SKM-1 treated with dmso at 0.1 percent for 144 hours (cell line): ENCODE data around the gene CLNK.

ENCODE experiments used
- DNase-seq: peaks from one replicate; lab custom pipeline; 2025; ENCODE audit not compliant: unreplicated experiment; lab: John Stamatoyannopoulos, UW

Gene CLNK

DNA sequence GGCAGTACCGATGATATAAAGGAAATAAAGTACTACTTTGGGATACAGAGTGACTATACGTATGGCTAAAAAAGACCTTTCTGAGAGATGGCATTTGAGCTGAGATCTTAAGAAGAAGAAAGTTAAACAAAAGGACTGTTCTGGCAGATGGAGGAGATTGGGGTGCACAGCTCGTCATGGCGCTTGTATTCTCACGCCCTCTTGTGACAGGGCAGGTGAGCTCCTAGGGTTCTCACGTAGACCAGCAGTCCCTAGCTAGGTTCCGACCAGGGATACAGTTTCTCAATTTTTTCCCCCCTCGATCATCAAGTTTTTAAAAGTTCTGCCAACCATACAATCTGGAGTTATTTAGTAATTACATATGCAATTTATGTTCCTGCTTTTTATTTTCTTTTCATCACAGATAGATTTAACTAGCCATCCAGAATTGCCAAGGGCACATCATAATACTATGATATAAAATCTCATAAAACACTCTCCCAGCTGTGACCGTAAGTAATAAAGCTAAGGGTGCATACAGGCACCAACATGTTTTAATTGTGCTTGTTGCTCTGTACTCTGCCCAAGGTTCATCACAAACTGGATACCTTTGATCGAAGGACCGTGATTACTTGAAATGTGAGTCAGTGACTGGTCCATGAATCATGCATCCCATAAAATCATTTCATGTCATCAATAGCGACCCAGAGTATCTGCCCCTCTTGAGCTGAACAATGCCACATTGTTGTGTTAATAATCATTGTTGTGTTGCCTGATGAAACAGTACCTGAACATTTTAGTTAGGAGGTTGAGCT, 157.9 kb downstream of the CLNK start:
- DNase-seq: no peak

DNA sequence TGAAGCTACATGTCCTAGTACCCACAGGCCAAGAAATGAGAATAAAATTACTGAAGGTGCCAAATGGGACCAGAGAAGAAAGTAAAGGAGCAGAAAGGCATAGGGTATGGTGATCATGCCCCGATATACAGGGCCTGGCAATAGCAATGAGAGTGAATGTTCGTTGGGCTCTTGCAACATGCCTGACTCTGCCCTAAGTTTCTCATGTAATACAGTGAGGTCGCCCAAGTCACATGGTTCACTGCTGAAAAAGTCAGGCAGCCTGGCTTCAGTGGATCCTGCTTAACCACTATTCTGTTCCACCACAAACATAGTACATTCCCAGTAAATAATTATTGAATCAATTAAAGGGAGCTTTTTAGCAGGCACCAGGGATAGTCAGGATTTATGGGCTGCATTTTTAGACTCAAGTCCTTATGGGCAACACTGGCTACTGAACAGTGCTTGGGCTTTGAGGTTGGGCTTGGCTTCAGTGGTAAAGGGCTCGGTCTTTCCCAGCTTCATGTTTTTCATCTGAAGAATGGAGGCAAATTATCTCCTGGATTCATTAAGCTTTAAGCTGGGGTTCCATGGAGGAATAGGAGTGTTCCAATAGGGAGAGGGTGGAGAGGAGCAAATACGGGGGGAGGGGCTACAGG, 160.3 kb downstream of the CLNK start:
- DNase-seq: no peak

DNA sequence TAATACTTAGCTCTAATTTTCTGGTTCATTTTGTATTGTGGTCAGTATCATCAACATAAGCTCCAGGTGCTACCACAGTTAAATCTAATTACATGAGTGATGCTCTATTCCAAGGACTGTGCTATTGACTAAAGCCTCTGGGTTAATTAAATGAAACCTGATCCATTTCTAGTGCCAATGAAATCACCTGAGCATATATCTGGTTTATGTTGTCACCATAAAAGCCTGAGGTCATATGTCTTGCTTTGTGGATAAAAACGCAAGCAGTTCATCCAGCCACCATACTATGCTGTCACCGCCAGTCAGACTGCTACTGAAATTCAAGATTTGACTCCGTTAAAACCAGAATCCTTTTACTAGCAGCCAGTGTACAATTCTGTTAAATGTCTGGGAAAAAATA, 163.1 kb downstream of the CLNK start:
- DNase-seq: no peak

DNA sequence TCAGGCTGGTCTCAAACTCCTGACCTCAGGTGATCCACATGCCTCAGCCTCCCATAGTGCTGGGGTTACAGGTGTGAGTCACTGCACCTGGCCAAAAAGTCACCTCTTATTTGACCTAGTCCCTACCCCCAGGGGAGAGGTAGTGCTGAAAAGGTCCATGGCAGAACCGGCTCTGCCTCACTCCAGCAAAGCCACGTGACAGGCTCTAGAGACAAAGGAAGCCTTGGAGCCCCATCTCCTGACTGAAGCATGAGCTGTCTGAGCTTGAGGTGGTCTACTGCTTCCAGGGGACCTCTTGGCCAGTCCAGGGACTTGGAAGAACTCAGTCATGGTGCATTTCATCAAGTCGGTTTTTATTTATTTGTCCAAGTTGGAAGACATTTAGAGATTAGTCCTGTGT, 174.8 kb downstream of the CLNK start:
- no peak for DNase-seq

DNA sequence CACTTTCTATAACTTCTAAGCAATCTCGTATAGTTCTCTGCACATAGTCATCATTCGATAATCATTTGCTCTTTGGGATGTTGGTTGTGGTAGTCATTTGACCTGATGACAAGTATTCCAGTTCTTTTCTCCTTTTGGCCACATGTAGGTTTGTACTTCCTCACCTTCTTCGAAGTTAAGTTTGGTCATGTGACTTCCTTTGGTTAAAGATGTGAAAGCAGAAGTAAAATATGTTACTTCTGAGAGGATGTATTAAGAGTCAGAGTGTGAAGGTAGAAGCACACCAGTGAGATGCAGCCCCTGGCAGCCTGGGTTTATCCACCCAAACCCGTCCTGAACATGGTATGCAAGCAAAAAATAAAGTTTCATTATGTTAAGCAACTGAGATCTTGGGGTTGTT, 178.5 kb downstream of the CLNK start:
- DNase-seq: peak; percentile 49

DNA sequence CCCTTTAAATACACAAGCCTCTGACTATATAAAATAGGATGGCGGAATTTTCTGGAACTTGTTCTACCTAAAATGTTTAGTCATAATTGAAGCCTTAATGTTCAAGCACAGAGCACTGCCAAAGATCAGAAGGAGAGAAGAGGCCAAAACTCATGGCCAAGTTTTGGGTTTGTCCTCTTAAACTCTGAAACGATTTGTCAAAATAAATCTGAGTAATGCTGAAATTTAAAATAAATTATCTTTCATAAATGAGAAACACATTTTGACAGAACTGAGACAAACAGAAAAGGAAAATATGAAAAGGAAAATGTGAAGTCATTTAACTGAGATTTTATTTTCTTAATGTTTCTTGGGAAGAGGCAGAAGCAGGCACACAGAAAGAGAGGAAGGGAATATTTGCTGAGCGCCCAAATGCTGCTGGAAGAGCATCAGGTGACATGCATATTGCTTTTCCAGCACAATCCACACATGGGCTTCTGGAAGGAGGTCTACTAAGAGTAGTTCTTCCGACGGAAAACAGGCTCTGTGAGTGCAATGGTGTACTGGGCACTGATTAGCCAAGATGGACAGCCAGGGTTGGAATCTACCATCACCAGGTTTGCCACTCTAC, 179.9 kb downstream of the CLNK start:
- DNase-seq: no peak

DNA sequence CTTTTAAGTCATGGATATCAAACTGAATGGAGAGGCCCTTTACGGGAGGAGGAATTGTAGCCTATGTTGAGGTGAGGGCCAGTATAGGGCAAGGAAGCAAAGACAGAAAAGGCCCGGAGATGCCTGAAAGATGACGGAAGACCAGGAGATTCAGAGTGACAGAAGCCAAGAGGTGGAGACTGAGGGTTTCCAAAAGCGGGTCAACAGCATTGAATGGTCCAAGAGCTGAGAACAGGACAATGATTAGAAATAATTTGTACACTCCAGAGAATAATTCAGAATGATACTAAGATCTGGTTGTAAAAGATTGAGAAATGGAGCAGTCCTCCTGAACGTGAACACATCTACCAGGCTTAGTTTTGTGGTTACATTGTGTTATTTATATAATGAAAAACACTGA, 181.9 kb downstream of the CLNK start:
- no peak for DNase-seq

DNA sequence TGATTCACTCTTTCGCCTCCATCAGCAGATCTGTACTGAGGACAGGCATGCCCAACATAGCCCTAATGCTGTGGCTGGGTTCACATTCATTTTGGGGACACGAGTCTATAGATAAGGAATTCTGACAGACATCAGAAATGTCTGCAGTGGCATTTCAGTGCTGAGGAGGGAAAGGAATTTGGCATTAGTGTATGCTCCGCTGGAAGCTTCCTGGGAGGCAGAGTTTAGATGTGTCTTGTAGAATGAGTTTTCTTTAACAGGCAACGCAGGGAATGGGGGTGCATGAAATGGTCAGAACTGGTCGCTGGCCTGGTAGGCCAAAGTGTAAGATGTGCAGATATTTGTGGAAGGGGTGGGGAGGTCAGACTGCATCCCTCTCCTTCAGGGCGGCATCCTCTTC, 183.8 kb downstream of the CLNK start:
- DNase-seq: no peak

DNA sequence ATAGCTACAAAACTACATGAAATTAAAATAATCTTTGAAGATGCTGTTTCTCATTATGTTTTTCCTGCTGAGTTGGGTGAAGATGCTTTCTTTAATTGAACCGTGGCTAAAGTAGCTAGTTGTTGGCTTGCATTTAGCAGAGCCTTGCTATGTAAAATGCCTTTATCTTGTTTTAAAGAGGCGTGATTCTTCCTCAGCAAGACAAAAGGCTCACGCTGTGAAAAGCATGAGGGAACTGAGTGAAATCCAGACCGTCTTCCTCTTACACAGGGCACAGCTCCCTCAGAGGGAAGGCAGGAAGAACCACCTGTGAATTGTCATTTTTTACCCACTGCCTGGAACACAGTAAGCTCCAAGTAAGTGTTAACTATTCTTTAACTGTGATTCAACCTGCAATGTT, 188.4 kb downstream of the CLNK start:
- no peak for DNase-seq

DNA sequence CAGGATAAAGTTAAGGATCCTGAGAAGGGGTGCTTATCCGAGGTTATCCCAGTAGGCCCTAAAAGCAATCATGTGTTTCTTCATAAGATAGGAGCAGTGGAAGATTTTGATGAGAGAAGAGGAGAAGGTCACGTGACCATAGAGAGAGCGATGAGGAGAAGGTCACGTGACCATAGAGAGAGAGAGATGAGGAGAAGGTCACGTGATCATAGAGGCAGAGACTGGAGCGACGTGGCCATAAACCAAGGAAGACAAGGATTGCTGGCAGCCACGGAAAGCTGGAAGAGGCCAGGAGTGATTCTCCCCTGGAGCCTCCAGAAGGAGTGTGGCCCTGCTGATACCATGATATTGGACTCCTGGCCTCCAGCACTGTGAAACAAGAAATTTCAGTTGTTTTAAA, 188.9 kb downstream of the CLNK start:
- DNase-seq: no peak

DNA sequence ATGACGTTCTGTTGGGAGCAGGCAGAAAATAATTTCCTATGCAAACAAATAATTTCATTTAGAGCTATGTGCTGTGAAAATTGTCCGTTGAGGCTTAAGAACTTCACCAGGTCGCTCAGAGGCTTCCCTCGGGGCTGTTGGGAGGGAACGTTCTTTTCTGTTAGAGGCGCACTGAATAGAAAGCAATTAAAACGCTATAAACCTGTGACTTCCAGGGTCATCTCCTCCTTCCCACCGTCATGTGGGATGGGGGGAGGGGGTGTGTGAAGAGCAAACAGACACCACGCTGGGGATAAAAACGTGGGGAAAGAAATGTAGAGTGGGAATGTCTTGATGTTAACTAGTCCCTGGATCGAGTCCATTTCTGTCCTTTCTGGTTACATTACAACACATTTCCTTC, 192.1 kb downstream of the CLNK start:
- DNase-seq: no peak

DNA sequence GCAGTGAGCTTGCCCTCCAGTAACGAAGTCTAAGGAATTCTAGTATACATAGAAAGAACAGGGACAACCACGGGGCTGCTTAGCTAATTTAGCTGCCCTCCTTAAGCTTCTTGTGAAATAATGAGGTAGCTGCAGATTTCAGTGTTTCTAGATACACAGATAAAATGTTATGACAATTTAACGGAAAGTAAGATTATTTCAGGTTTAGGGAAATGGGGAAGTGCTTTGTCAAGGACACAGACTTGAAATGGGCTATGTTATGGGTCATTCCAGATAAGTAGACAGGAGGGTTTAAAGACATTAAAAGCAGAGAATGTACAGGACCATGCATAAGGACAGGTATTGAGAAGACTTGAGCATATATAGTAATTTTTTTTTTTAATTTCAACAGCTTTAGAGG, 193.2 kb downstream of the CLNK start:
- no peak for DNase-seq

DNA sequence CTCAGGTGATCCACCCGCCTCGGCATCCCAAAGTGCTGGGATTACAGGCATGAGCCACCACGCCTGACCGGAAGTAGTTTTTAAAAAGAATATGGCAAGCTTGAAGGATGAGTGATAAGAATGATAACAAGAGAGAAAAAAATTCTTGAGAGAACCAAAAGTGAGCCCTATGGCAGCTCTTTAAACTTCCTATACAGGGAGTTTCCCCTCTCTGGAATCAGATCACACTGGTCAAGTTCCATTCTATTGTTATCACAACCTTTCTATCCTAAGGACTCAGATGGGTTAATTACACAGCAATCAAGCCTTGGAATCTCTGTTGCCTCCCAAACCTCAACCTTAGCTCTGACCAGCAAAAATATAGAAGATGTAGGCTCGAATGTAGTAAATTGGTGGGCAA, 193.6 kb downstream of the CLNK start:
- DNase-seq: no peak

DNA sequence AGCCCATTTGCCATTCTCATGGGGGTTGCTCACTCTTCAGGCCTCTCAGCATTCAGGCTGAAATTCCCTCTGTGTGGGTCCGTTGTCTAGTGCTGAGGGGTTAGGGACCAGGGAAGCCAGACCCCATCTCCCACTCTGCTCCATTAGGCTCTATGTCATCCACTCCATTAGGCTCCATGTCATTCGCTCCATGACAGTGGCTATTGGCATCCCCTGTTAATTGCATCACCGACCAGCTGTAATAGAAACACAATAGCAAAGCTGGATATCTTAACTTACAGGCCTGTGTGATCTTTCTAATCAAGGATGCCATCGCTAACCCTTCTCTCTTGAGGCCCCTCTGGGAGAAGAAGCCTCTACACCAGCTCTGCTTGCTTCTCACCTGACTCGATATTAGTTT, 201.7 kb downstream of the CLNK start:
- DNase-seq: no peak

DNA sequence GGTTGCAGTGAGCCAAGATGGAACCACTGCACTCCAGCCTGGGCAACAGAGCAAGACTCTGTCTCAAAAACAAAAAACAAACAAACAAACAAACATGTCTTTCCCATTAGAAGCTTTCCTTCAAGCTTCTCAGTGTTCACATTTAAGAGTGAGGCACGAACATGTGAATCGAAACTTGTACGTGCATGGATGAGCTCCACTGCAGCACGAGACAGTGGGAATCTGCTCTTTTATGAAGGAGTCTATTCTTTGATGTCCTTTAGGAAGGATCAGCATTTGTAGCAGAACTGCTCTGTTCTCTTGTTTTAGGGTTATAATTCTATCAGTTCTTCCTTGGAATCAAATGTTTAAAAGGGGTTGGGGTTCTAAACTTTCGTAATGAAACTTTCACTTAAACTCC, 204.0 kb downstream of the CLNK start:
- no peak for DNase-seq

DNA sequence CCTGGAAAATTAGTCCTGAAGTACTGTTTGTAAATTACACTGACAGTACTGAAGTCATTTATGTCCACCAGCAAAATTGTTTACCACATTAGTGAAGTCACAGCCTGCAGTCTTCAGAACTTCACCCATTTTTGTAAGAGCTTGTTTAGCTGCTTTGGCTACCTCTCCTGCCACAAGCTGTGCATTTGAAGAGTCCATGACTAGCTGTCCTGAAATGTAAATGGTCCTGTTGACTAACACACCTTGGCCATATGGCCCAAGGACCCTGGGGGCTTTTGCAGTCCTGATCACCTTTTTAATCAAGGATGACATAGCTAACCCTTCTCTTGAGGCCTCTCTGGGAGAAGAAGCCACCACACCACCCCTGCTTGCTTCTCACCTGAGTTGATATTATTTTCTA, 205.9 kb downstream of the CLNK start:
- DNase-seq: no peak

DNA sequence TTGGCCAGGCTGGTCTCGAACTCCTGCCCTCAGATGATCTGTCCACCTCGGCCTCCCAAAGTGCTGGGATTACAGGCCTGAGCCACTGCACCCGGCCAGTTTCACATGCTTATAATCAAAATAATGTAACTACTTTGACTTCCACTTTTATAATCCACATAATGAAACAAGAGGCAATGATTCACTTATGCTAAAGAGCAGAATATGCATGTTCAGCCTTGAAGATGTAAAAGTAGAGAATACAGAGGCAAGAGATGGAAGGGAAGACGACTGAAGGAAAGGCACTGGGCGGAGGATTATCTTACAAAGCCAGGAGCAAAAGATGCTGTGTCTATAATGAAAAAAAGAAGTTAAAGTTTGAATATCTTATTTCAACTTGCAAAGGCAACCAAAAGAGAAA, 214.1 kb downstream of the CLNK start:
- DNase-seq: no peak

DNA sequence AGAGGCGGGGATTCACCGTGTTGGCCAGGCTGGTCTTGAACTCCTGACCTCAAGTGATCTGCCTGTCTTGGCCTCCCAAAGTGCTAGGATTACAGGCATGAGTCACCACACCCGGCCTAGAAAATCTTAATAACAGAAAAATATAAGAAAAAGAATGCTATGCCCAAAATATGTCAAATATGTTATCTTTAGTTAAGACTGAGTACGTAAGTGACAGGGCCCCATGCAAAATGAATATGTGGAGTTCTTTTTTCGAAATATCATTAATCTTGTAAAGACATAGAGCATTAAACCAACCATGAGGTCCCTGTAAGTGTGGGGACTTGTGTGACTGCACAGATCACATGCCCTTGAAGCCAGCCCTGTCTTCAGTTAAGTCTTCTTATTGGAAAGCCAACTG, 218.4 kb downstream of the CLNK start:
- DNase-seq: no peak

DNA sequence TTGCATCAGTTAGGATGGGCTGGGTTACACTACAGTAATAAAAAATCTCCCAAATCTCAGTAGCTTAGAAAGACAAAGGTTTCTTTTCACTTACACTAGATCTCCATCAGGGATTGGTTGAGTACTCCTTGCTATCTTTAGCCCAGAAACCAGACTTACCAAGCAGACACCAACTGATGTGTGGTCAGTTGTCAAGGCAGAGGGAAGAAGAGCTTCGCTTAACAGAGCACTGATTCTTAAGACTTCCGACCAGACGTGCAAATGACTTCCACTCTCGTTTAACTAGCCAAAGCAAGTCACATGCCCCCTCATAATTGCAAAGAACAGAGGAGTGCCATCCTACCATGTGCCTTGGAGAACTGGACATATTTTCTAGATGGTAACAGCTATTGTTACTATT, 221.7 kb downstream of the CLNK start:
- no peak for DNase-seq

DNA sequence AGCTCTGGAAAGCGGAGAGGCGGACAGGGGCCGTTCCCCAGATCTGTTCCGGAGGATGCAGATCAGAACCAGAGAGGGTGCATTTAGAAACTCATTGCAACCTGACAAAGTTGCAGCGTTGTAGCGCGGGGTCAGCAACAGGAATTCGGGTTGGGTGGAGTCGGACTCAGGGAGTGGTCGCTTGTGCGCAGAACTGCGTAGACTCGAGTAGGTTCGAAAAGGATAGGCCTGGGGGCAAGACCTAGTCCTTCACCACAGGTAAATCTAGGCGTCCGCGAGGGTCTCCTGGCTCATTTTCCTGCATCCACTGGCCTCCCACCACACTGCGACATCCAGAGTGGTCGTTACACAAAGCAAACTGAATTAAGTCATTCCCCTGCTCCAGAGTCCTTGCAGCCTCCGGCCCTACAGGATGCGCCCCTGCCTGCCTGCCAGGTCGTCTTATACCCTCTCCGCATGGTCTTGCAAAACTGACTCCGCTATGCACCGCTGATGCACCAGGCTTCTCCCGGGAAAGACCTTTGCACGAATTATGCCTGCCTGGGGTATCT, 222.6 kb downstream of the CLNK start:
- no peak for DNase-seq

DNA sequence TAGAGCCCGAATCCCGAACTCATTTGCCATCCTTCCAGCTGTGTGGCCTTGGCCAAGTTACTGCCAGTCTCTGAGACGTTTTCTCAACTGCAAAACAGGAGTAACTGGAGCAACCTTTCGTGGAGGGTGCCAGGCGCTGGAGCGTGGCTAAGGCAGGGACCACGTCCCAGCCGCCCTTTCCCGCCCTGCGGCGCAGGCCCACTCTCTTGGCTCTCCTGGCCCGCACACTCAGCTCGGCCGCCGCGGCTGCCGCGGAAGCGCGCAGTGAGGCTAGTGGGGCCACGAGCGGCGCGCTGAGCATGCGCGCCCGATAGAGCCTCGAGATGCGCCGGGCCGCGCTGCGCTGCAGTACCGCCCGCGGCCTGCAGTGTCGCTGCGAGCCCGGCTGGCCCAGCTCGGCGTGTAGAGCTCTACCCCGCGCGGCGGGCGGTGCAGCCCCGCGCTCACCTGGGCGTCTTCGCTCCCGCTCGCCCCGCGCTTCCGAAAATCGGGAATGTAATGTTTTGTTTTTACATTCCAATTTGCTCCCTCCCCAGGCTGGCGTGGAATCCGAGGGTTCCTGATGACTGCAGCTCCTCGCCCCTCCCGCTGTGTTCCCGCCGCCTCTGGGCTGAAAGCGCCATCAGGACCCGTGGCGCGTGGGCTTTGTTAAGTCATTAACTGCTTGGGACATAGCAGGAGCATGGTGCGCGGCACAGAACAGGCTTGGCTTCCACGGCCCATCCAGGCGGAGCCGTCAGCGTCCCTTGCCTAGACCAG, 223.3 kb downstream of the CLNK start:
- DNase-seq: peak; percentile 64
